ENCODE measurements around the gene RAMP1.

GRCh38 chr2:237859533-237860272 is at the start of gene RAMP1:
- TF ChIP-seq CTCF (IDR thresholded peaks at IDR 0.05) (no peak), POLR2A (IDR thresholded peaks at IDR 0.05) (no peak)
